CD14-positive monocyte (primary cell): Measurements from ENCODE around the gene SGK2. TPM values are rescaled to one million over a fixed set of nuclear protein-coding genes. Genes with fewer than 3 reads are reported as not detected.

ENCODE experiments used
- DNase-seq, 3 donors: peaks; one replicate each; pipeline ENCODE4 v3.0.0-alpha.2; 2011 to 2022
- H2AFZ ChIP-seq: 2 replicates; pipeline ENCODE4 v1.6.0; 2012; ENCODE audit warnings: mild to moderate bottlenecking, low read depth, low read length, inconsistent platforms; ENCODE audit not compliant: insufficient read depth, poor library complexity, severe bottlenecking
- H3K27ac ChIP-seq, 2 donors: 1 replicate in 1 of 2; 2 replicates in 1 of 2; pipeline ENCODE4 v1.5.1; 2012 to 2013; ENCODE audit warnings: low read length in 2 of 2, control low read depth in 1 of 2, inconsistent platforms in 1 of 2, low read depth in 1 of 2, mild to moderate bottlenecking in 1 of 2
- H3K27me3 ChIP-seq, 2 donors: one replicate each; pipeline versions ENCODE4 v1.6.0 to v1.6.1; 2011 to 2013; ENCODE audit warnings: low read length in 2 of 2; ENCODE audit not compliant: control insufficient read depth in 2 of 2, insufficient read depth in 2 of 2
- H3K36me3 ChIP-seq, 2 donors: replicated peaks in 1 of 2; 1 replicate in 1 of 2; 2 replicates in 1 of 2; pipeline versions ENCODE4 v1.5.1 to v1.6.1; 2012 to 2013; ENCODE audit warnings: low read length in 2 of 2, control low read depth in 1 of 2, inconsistent platforms in 1 of 2, mild to moderate bottlenecking in 1 of 2; ENCODE audit not compliant: insufficient read depth in 2 of 2, control insufficient read depth in 1 of 2
- H3K4me1 ChIP-seq, 2 donors: 1 replicate in 1 of 2; 2 replicates in 1 of 2; pipeline versions ENCODE4 v1.5.1 to v1.6.1; 2012 to 2013; ENCODE audit warnings: low read length in 2 of 2, control low read depth in 1 of 2, inconsistent platforms in 1 of 2, mild to moderate bottlenecking in 1 of 2, moderate library complexity in 1 of 2; ENCODE audit not compliant: insufficient read depth in 2 of 2, control insufficient read depth in 1 of 2
- H3K4me2 ChIP-seq: replicated peaks from 2 replicates; pipeline ENCODE3; 2012; ENCODE audit warnings: low read length, moderate library complexity, mild to moderate bottlenecking; ENCODE audit not compliant: poor library complexity, severe bottlenecking; ENCODE audit errors: extremely low read depth
- H3K4me3 ChIP-seq, 3 experiments: fragments of 200-600 bp in 1 of 3; sonication (generic) in 1 of 3; replicated peaks in 1 of 3; 1 replicate in 2 of 3; 2 replicates in 1 of 3; pipeline ENCODE4 v1.5.1; 2011 to 2013; ENCODE audit warnings: low read length in 3 of 3, mild to moderate bottlenecking in 3 of 3, control low read depth in 2 of 3, low read depth in 2 of 3, inconsistent platforms in 1 of 3, moderate library complexity in 1 of 3
- H3K79me2 ChIP-seq: 2 replicates; pipeline ENCODE4 v1.6.0; 2012; ENCODE audit warnings: mild to moderate bottlenecking, control low read depth, inconsistent platforms, low read length, moderate library complexity; ENCODE audit not compliant: insufficient read depth
- H3K9ac ChIP-seq: 2 replicates; pipeline ENCODE4 v1.6.0; 2017; ENCODE audit warnings: low read length, mild to moderate bottlenecking; ENCODE audit not compliant: insufficient read depth, poor library complexity, severe bottlenecking
- H3K9me3 ChIP-seq, 2 donors: replicated peaks in 1 of 2; 1 replicate in 1 of 2; 2 replicates in 1 of 2; pipeline versions ENCODE4 v1.5.1 to v1.6.1; 2012 to 2013; ENCODE audit warnings: low read length in 2 of 2, control low read depth in 1 of 2; ENCODE audit not compliant: control insufficient read depth in 1 of 2, insufficient read depth in 1 of 2
- H4K20me1 ChIP-seq: 2 replicates; pipeline ENCODE4 v1.6.0; 2012; ENCODE audit warnings: mild to moderate bottlenecking, low read length, control low read depth, moderate library complexity; ENCODE audit not compliant: insufficient read depth
- H3K27ac Mint-ChIP-seq, 7 donors: one replicate each; pipeline ENCODE4 v1.8.0; 2020; ENCODE audit warnings: mild to moderate bottlenecking in 7 of 7, mixed read lengths in 7 of 7, moderate library complexity in 6 of 7, inconsistent platforms in 2 of 7
- H3K27me3 Mint-ChIP-seq, 3 donors: one replicate each; pipeline ENCODE4 v1.8.0; 2021 to 2022; ENCODE audit warnings: low read depth in 3 of 3, mild to moderate bottlenecking in 3 of 3, mixed read lengths in 3 of 3, moderate library complexity in 3 of 3, inconsistent platforms in 1 of 3
- H3K36me3 Mint-ChIP-seq, 2 donors: one replicate each; pipeline ENCODE4 v1.8.0; 2020; ENCODE audit warnings: mixed read lengths in 2 of 2, inconsistent platforms in 1 of 2, mild to moderate bottlenecking in 1 of 2
- H3K4me1 Mint-ChIP-seq: one replicate; pipeline ENCODE4 v1.8.0; 2020; ENCODE audit warnings: mild to moderate bottlenecking, mixed read lengths
- H3K4me3 Mint-ChIP-seq, 2 donors: one replicate each; pipeline ENCODE4 v1.8.0; 2020; ENCODE audit warnings: mild to moderate bottlenecking in 2 of 2, mixed read lengths in 2 of 2, moderate library complexity in 1 of 2
- H3K9me3 Mint-ChIP-seq, 7 donors: one replicate each; pipeline ENCODE4 v1.8.0; 2020 to 2022; ENCODE audit warnings: mixed read lengths in 7 of 7, mild to moderate bottlenecking in 6 of 7, moderate library complexity in 6 of 7, inconsistent platforms in 2 of 7
- WGBS: methylation state at CpG from one replicate; pipeline ENCODE4 v1.1.5; 2013; ENCODE audit warnings: missing lambda C conversion rate; ENCODE audit not compliant: insufficient coverage; 5-methylcytosine and 5-hydroxymethylcytosine counted together
- intact Hi-C, 2 donors: fragments of 100-400 bp; cut with micrococcal nuclease; formaldehyde crosslinking; loops; one replicate each; pipeline versions ENCODE4 v1.15.0 to v1.15.1; 2023
- polyA plus RNA-seq, 3 donors: library from polyadenylated mRNA; depleted of rRNA in 1 of 3; unstranded in 2 of 3; stranded (reverse) in 1 of 3; fragments of 300-500 nt in 2 of 3; fragments of >200 nt in 1 of 3; fragmentation: Illumina TruSeq in 2 of 3; gene quantifications; 1 replicate in 2 of 3; 2 replicates in 1 of 3; pipeline ENCODE4 v1.2.3, GENCODE V29; 2012 to 2021
- TF ChIP-seq, protein P1 (sequence below): fragments of 200-600 bp; IDR thresholded peaks from one replicate; pipeline ENCODE4 v1.8.0; 2022; ENCODE audit warnings: antibody characterized with exemption, mild to moderate bottlenecking

The SGK2 gene
- polyA plus RNA-seq, 3 donors, result 0.17 TPM; not detected in 2

DNA sequence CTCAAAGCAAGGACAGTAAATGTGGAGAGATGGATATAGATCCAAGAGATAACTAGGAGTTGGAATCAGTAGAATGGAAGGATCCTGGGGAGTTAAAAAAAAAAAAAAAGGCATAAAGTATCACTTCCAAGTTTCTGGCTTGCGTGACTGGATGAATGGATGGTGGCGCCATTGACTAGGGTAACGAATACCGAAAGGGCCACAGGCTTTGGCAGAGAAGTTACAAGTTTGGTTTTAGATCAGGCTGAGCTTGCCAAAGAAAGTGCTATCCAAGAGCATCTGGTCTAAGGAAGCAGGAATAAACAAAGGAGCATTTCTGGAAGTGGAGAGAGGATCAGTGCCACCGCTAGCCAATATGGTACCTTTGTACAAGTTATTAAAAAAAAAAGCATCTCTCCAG, 33.8 kb upstream of the SGK2 start:
- Histone ChIP-seq H3K4me1 (no peaks in the 10 kb centered on the region), H3K9me3 (no peaks in the 10 kb centered on the region), H3K79me2 (no peaks in the 10 kb centered on the region), H3K4me3 (no peak overlapping the region), H3K9ac (no peak overlapping the region), H3K36me3 (no peaks in the 10 kb centered on the region), H4K20me1 (no peaks in the 10 kb centered on the region), H3K4me2 (no peak overlapping the region), H2AFZ (no peak overlapping the region), H3K27ac (no peak overlapping the region), H3K27me3 (no peaks in the 10 kb centered on the region)
- Mint-ChIP-seq H3K9me3 (peaks cover 0 to 4% (median 0%) of the 10 kb centered on the region in 7 donors), H3K4me3 (no peak overlapping the region), H3K4me1 (no peaks in the 10 kb centered on the region), H3K36me3 (peaks cover 0 to 2% of the 10 kb centered on the region in 2 donors), H3K27ac (no peak overlapping the region), H3K27me3 (peaks cover 0 to 13% (median 1%) of the 10 kb centered on the region in 3 donors)
- intact Hi-C loops, result no loop called here
- no peak for DNase-seq
- TF ChIP-seq, protein P1, sequence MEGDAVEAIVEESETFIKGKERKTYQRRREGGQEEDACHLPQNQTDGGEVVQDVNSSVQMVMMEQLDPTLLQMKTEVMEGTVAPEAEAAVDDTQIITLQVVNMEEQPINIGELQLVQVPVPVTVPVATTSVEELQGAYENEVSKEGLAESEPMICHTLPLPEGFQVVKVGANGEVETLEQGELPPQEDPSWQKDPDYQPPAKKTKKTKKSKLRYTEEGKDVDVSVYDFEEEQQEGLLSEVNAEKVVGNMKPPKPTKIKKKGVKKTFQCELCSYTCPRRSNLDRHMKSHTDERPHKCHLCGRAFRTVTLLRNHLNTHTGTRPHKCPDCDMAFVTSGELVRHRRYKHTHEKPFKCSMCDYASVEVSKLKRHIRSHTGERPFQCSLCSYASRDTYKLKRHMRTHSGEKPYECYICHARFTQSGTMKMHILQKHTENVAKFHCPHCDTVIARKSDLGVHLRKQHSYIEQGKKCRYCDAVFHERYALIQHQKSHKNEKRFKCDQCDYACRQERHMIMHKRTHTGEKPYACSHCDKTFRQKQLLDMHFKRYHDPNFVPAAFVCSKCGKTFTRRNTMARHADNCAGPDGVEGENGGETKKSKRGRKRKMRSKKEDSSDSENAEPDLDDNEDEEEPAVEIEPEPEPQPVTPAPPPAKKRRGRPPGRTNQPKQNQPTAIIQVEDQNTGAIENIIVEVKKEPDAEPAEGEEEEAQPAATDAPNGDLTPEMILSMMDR, result no peak
- 85% methylated on average over 4 of the region's 5 CpGs for WGBS

DNA sequence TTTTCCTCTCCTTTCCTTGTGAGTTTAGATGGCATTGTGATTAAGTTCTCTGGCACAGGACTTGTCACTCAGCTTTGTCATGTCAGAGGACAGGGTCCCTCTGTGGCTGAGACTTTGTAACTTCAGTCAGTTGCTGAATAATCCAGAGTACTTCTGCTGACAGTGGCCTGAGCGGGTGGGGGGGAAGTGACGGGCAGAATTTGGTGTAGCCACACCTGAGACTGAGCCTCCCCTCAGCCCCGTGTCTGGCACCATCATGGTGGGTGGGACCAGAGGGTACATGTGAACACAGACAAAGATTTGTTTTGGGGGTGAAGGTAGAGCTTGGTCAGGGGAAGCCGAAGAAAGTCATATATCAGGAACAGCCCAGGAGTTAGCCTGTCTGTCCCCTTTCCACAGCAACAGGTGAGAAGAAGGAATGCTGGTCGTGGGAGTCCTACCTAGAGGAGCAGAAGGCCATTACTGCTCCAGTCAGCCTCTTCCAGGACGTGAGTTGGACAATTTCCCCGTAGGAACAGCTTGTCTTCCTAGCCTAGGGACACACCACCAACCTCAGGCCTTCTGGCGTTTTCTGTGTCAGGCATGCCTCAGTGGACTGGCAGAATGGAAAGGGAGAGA, 30.5 kb upstream of the SGK2 start:
- no peak overlapping the region for H3K27ac Mint-ChIP-seq
- Histone ChIP-seq H3K4me1 (no peaks in the 10 kb centered on the region), H4K20me1 (no peaks in the 10 kb centered on the region), H3K9ac (no peak overlapping the region), H3K4me2 (no peak overlapping the region), H3K27ac (no peak overlapping the region), H2AFZ (no peak overlapping the region), H3K4me3 (no peak overlapping the region), H3K79me2 (no peaks in the 10 kb centered on the region), H3K36me3 (no peaks in the 10 kb centered on the region), H3K9me3 (no peaks in the 10 kb centered on the region), H3K27me3 (no peaks in the 10 kb centered on the region)
- H3K36me3 Mint-ChIP-seq, result peaks cover 2% of the 10 kb centered on the region in 2 donors
- peaks cover 0 to 1% (median 0%) of the 10 kb centered on the region in 7 donors for H3K9me3 Mint-ChIP-seq
- peaks cover 0 to 13% (median 0%) of the 10 kb centered on the region in 3 donors for H3K27me3 Mint-ChIP-seq
- no peak for DNase-seq
- 95% methylated on average over 4 of the region's 8 CpGs for WGBS
- no peaks in the 10 kb centered on the region for H3K4me1 Mint-ChIP-seq
- TF ChIP-seq, protein P1, result no peak
- H3K4me3 Mint-ChIP-seq, result no peak overlapping the region
- intact Hi-C loops, result no loop called here
